HEK293T (cell line): ENCODE data around the gene RIOK3.

Experiments used
- CTCF ChIA-PET: fragments of 350-600 bp; formaldehyde crosslinking; extraction: SDS; loops from one replicate; lab custom pipeline; 2021; ENCODE audit warnings: antibody characterized with exemption, inconsistent platforms; lab: Yijun Ruan, JAX
- POLR2A ChIA-PET: fragments of 350-600 bp; formaldehyde crosslinking; extraction: SDS; loops from one replicate; lab custom pipeline; 2020; ENCODE audit warnings: antibody characterized with exemption, inconsistent platforms; lab: Yijun Ruan, JAX
- DNase-seq: peaks from one replicate; pipeline ENCODE4 v3.0.0; 2012; ENCODE audit warnings: mixed read lengths; ENCODE audit errors: extremely low spot score
- ARNT ChIP-seq: fragments of 450-650 bp; IDR thresholded peaks from 2 replicates; pipeline ENCODE4 v1.6.1; 2017; ENCODE audit warnings: mild to moderate bottlenecking
- BHLHE40 ChIP-seq: fragments of 450-650 bp; IDR thresholded peaks from 2 replicates; pipeline ENCODE4 v1.6.1; 2016; ENCODE audit warnings: mild to moderate bottlenecking, moderate library complexity, borderline replicate concordance
- CTBP1 ChIP-seq: fragments of 450-650 bp; IDR thresholded peaks from 2 replicates; pipeline ENCODE4 v1.6.1; 2016; ENCODE audit warnings: borderline replicate concordance
- ELF4 ChIP-seq: fragments of 450-650 bp; IDR thresholded peaks from 2 replicates; pipeline ENCODE4 v1.6.1; 2017; ENCODE audit warnings: antibody characterized with exemption
- FOXA1 ChIP-seq: fragments of 450-650 bp; IDR thresholded peaks from 2 replicates; pipeline ENCODE4 v1.6.1; 2016; ENCODE audit warnings: mild to moderate bottlenecking
- FOXK2 ChIP-seq: fragments of 450-650 bp; IDR thresholded peaks from 2 replicates; pipeline ENCODE4 v1.6.1; 2016; ENCODE audit warnings: mild to moderate bottlenecking
- FOXM1 ChIP-seq: fragments of 450-650 bp; IDR thresholded peaks from 2 replicates; pipeline ENCODE4 v1.6.1; 2017; ENCODE audit warnings: mild to moderate bottlenecking, borderline replicate concordance
- HDGF ChIP-seq: fragments of 450-650 bp; IDR thresholded peaks from 2 replicates; pipeline ENCODE4 v1.6.1; 2017; ENCODE audit warnings: antibody characterized with exemption, borderline replicate concordance
- L3MBTL2 ChIP-seq: fragments of 450-650 bp; conservative IDR thresholded peaks from 2 replicates; pipeline ENCODE4 v1.6.1; 2016; ENCODE audit warnings: mild to moderate bottlenecking
- LEF1 ChIP-seq: fragments of 450-650 bp; IDR thresholded peaks from 2 replicates; pipeline ENCODE4 v1.6.1; 2017; ENCODE audit warnings: mild to moderate bottlenecking, borderline replicate concordance
- NFRKB ChIP-seq: fragments of 450-650 bp; IDR thresholded peaks from 2 replicates; pipeline ENCODE4 v1.6.1; 2016; ENCODE audit warnings: mild to moderate bottlenecking, moderate library complexity
- PKNOX1 ChIP-seq: fragments of 450-650 bp; IDR thresholded peaks from 2 replicates; pipeline ENCODE4 v1.6.1; 2016
- SP1 ChIP-seq: fragments of 450-650 bp; IDR thresholded peaks from 2 replicates; pipeline ENCODE4 v1.6.1; 2017
- SUZ12 ChIP-seq: fragments of 450-650 bp; IDR thresholded peaks from 2 replicates; pipeline ENCODE4 v1.6.1; 2016; ENCODE audit warnings: mild to moderate bottlenecking
- TARDBP ChIP-seq: fragments of 450-650 bp; IDR thresholded peaks from 2 replicates; pipeline ENCODE4 v1.6.1; 2016
- ZNF384 ChIP-seq: fragments of 450-650 bp; IDR thresholded peaks from 2 replicates; pipeline ENCODE4 v1.6.1; 2016

The RIOK3 gene

GRCh38 chr18:23448291-23448690 lies 4.8 kb upstream of the RIOK3 start:
- TF ChIP-seq FOXM1 (no peak), ARNT (no peak), FOXK2 (no peak)
- POLR2A ChIA-PET: no interaction called here
- CTCF ChIA-PET: no interaction called here
- DNase-seq: no peak

- no peak for TF ChIP-seq ELF4
- TF ChIP-seq SUZ12: no peak
- no peak for TF ChIP-seq NFRKB
- TF ChIP-seq TARDBP: no peak
- DNase-seq: no peak
- CTCF ChIA-PET: no interaction called here
- POLR2A ChIA-PET: no interaction called here
Observed at GRCh38 chr18:23450022-23450421, 3.1 kb upstream of the RIOK3 start.

- POLR2A ChIA-PET: no interaction called here
- CTCF ChIA-PET: no interaction called here
- no peak for TF ChIP-seq SP1
- no peak for TF ChIP-seq FOXA1
- no peak for TF ChIP-seq SUZ12
- no peak for TF ChIP-seq BHLHE40
- TF ChIP-seq NFRKB: no peak
- TF ChIP-seq ZNF384: no peak
- DNase-seq: no peak
Observed at GRCh38 chr18:23451011-23451410, 2.1 kb upstream of the RIOK3 start.

GRCh38 chr18:23451491-23451890 lies 1.6 kb upstream of the RIOK3 start:
- no peak for DNase-seq
- TF ChIP-seq HDGF (no peak), FOXA1 (no peak), ZNF384 (no peak), TARDBP (no peak), FOXM1 (no peak), BHLHE40 (no peak), LEF1 (no peak), PKNOX1 (no peak), CTBP1 (no peak), FOXK2 (no peak), ARNT (no peak), L3MBTL2 (no peak), SP1 (no peak), SUZ12 (no peak), ELF4 (no peak)
- ChIA-PET CTCF (no interaction called here), POLR2A (no interaction called here)

- no peak for DNase-seq
- POLR2A ChIA-PET: interaction anchor here (0.7 to 2.2 kb wide), 11 partner anchors 9 to 349 kb away, joined by 3 to 17 read pairs (median 5); no protein-coding TSS in a partner anchor
- CTCF ChIA-PET: no interaction called here
- TF ChIP-seq SP1 (no peak), ARNT (no peak), FOXK2 (no peak), FOXM1 (no peak), ELF4 (no peak), HDGF (no peak), PKNOX1 (no peak), SUZ12 (no peak), TARDBP (no peak), L3MBTL2 (no peak), NFRKB (no peak)
Observed at GRCh38 chr18:23452347-23452727, 750 bp upstream of the RIOK3 start.

- POLR2A ChIA-PET: interaction anchor here (0.6 to 2.2 kb wide), 18 partner anchors 9 to 1504 kb away, joined by 3 to 17 read pairs (median 4); a partner anchor contains a TSS
- CTCF ChIA-PET: interaction anchor here (0.6 to 1.2 kb wide), 3 partner anchors 9 to 889 kb away, joined by 3 to 4 read pairs (median 3); no protein-coding TSS in a partner anchor
- DNase-seq: no peak
Observed at GRCh38 chr18:23453680-23454058, 582 bp downstream of the RIOK3 start.

More at GRCh38 chr18:23453680-23454058, 582 bp downstream of the RIOK3 start:
- TF ChIP-seq FOXK2 (no peak), FOXA1 (no peak), CTBP1 (no peak), NFRKB (no peak), SUZ12 (no peak), ZNF384 (no peak), SP1 (no peak), FOXM1 (no peak), L3MBTL2 (no peak), LEF1 (no peak), ARNT (no peak), PKNOX1 (no peak), TARDBP (no peak), HDGF (no peak), BHLHE40 (no peak), ELF4 (no peak)
